Urothelium cell line (cell line): ENCODE data around the gene ANKRD13B.

Experiments used
- DNase-seq: peaks from one replicate; pipeline ENCODE4 v3.0.0; 2011; ENCODE audit warnings: low spot score, mixed read lengths
- FAIRE-seq: peaks from 2 replicates; lab custom pipeline; 2011; peaks lifted over from hg19 to GRCh38; lab: Jason Lieb, UNC

The ANKRD13B gene

DNA sequence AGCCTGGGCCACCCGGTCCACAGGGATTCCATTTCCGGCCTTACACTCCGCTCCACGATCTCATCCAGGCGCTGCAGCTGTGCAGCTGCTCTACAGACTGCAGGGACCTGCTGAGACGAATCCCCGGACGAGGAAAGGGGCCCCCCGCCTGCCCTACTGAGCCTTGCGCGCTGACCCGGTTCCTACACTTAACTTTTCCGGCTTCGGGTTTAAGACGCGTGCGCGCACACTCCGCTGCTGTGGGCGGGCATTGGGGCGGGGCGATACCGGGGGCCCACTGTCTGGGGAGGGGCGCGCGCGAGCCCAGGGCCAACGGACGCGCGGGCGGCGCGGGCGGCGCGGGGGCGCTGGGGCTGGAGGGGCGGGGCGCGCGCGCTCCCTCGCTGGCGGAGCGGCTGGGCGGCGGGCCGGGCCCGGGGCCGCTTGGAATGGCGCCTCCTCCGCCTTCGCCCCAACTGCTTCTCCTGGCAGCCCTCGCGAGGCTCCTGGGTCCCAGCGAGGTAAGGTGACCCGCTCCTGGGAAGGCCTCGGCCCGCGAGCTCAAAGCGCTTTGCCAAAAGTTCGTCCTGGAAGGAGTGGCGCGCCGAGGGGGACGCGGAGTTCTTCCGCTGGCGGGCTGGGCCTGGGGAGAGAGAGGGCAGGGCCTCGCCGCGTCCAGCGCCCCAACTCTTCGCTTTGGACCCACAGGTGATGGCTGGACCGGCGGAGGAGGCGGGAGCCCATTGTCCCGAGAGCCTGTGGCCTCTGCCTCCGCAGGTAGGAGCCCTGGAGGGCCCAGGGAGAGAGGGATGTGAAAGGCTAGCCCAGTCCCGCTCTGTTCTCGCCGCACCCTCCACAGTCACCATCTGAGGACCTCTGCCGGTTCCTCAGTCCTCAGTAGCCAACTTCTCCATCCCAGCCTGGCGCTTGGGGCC is 24.3 kb upstream of the ANKRD13B start, which contains the start of gene TP53I13:
Gene TP53I13, plus strand, starts transcription at position 371 of the 914 bp plus-strand sequence. Its CDS starts 58 bp downstream, at position 429.
- peak; percentile 93 for DNase-seq
- no peak for FAIRE-seq

DNA sequence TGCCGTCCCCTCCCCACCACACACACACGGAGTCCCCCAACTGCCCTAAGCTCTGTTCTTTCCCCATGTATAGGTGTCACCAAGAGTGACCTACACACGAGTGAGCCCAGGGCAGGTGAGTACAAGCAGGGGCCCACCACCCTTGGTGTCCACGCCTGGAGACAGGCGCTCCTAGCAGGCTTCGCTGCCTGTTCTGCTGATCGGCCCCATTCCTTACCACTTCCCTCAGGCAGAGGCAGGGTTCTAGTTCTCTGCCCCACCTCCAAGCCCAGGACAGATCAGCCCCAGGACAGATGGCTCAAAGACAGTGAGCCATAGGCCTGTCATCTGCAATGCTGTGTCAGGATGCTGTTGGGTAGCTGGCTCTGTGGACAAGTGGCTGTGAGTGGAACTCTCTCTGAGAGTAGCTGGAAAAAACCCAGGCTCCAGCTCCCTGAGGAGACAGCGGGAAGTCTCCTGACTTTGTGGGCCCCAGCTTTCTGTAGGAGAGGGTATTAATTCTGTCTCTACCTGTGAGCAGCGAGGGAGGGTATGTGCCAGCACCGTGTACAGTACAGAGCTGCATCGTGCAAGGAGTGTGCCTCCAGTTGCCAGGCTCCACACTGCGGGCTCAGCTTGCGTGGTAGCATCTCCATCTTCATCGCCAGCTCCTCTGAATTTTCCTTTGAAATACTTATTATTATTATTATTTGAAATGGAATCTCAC is 23.5 kb upstream of the ANKRD13B start:
- FAIRE-seq = no peak
- no peak for DNase-seq

DNA sequence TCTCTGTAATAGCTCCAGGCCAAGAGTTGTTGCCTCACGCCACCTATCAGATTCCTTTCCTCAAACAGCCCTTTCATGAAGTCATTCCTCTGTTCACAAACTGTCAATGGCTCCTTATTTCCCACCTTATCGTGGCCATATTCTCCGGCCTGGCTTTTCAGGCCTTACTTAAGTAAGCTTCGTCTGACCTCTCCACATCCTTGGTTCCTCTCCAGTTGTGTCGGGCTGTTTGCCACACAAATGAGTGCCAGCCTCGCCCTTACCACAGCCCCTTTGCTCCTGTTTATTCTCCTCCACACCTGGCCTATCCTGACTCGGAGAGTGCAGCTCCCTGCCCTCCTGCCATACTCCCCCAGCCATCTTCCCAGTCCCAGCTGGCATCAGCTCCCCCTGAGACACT is 22.4 kb upstream of the ANKRD13B start:
- no peak for DNase-seq
- FAIRE-seq = no peak

GRCh38 chr17:29571486-29571882 is 21.4 kb upstream of the ANKRD13B start:
- no peak for FAIRE-seq
- DNase-seq = no peak

- FAIRE-seq = no peak
- no peak for DNase-seq
These were observed 20.9 kb upstream of the ANKRD13B start for GRCh38 chr17:29571883-29572681.

- DNase-seq = no peak
- no peak for FAIRE-seq
These were observed 20.0 kb upstream of the ANKRD13B start for GRCh38 chr17:29572691-29573557.

GRCh38 chr17:29573558-29573869 is 19.4 kb upstream of the ANKRD13B start:
- no peak for FAIRE-seq

GRCh38 chr17:29573871-29574731 is 18.8 kb upstream of the ANKRD13B start:
- DNase-seq (no peak), FAIRE-seq (no peak)

More at GRCh38 chr17:29573558-29573869, 19.4 kb upstream of the ANKRD13B start:
- DNase-seq = no peak

GRCh38 chr17:29574732-29575510 is 18.0 kb upstream of the ANKRD13B start:
- no peak for FAIRE-seq
- DNase-seq = no peak

DNA sequence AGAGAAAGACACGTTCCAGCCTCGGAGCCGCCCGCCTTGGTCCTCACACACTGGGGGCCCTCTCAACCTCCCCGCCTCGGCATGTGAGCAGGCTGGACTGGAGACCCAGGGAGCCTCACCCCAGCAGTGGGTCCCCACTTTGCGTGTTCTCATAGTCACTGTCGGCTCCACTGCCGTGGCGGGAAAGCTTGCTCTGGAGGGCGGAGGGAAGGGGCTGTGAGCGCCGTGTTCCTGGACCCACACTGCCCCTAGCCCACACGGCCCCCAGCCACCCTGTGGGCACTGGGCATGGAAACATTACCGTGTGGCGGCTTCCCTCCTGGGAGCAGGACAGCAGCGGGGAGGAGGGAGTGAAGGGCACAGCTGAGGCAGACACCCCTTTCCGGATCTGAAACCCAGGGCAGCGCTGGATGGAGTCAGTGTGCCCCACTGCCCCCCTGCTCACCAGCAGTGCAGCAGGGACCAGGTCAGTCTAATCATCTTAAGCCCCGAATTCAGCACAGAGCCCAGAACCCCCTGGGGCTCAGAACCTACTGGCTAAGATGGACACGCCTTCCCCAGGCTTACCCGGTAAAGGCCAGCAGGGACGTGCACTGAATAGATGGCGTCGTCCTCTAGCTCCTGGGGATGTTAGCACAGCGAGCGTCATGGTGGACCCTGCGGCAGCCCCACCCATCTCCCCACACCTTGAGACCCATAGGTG is 17.3 kb upstream of the ANKRD13B start:
- DNase-seq (no peak), FAIRE-seq (peak; percentile 48)

DNA sequence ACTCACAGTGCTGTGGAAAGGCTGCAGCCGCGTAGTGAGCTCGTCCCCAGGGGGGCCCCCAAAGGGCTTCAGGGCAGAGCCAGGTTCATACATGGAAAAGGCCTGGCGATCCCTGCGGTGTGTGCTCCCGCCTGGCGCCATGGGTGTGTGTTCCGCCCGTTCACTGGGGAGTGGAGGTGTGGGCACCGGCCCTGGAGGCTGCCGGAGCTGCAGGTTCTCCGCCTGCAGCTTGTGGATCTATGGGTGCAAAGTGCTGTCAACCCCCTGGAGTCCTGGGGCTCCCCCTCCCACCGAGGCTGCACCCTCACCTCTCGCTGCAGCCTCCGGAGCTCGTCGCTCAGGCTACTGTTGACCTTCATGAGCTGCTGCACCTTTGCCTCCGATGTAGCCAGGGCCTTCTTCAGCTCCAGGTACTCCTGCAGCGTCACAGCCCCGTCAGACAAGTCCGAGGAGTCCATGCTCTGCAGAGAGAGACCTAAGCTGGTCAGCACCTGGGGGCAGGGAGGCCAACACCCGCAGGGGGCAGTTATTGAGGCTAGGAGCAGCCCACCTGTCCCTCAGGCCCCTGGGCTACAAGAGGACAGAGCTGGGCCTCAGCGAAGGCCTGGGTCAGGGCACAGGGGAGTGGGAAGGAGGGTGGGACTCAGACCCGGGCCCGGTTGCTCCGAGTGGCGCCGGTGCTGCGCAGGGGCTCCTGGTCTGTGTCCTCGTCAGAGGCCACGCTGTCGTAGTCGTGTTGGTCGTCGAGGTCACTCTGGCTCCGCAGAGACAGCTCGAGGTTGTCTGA is 16.5 kb upstream of the ANKRD13B start:
- no peak for FAIRE-seq

DNA sequence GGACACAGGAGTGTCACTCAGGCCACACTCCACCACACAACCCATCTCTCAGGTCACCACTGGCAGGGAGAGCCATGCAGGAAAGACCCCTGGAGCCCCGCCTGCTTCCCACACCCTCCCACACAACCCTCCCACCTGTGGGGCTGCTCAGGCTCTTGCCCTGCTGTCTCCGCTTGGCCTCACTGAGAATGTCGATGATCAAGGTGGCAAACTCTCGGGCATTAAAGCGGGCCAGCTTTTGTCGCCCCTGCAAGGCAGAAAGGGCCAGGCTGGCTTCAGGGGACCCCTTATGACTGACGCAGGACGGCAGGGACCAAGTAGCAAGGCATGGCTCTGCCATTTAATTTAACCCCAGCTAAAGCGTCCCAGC is 15.9 kb upstream of the ANKRD13B start:
- DNase-seq (no peak), FAIRE-seq (no peak)

More for the DNA sequence above, 16.5 kb upstream of the ANKRD13B start:
- no peak for DNase-seq

GRCh38 chr17:29577385-29578211 is 15.3 kb upstream of the ANKRD13B start:
- no peak for DNase-seq
- FAIRE-seq = peak; percentile 30

GRCh38 chr17:29578626-29579485 is 14.1 kb upstream of the ANKRD13B start:
- no peak for DNase-seq
- FAIRE-seq = no peak
